GM18951 (cell line): Measurements from ENCODE around the gene PSMD14.
"Not testable (repeated sequence)": the region's sequence is repeated elsewhere in the genome, so short reads cannot be mapped to it uniquely, and the experiment has no call there.

Experiments used
- POLR2A ChIP-seq: IDR thresholded peaks from 4 replicates; pipeline ENCODE4 v1.6.1; 2011; ENCODE audit warnings: mild to moderate bottlenecking; ENCODE audit not compliant: insufficient read length, insufficient read depth; ENCODE audit errors: extremely low read depth
- in situ Hi-C: fragments of 300-500 bp; cut with MboI; formaldehyde crosslinking; loops from one replicate; pipeline ENCODE4 v1.12.0; 2022; ENCODE audit warnings: low sequenced_read_pairs, mixed read lengths, inconsistent platforms; ENCODE audit not compliant: unreplicated experiment

PSMD14 gene

GRCh38 chr2:161308178-161308955 is at the start of gene PSMD14:
Gene PSMD14, plus strand, starts transcription at chr2:161308425. Its CDS starts 10,401 bp downstream, at chr2:161318826.
- in situ Hi-C loops: no loop called here
- TF ChIP-seq POLR2A: peak; percentile 97

- no peak for TF ChIP-seq POLR2A
- in situ Hi-C loops: no loop called here
Measured at GRCh38 chr2:161265874-161266273, 42.4 kb upstream of the PSMD14 start.

- in situ Hi-C loops: no loop called here
- TF ChIP-seq POLR2A: no peak
Measured at GRCh38 chr2:161269111-161269510, 39.1 kb upstream of the PSMD14 start.

- in situ Hi-C loops: no loop called here
- TF ChIP-seq POLR2A: no peak
Measured at GRCh38 chr2:161273038-161273760, 35.0 kb upstream of the PSMD14 start.

GRCh38 chr2:161278564-161279229 is 29.5 kb upstream of the PSMD14 start:
- in situ Hi-C loops: not testable (repeated sequence)

- in situ Hi-C loops: not testable (repeated sequence)
Measured at GRCh38 chr2:161279230-161279815, 28.9 kb upstream of the PSMD14 start.

- in situ Hi-C loops: not testable (repeated sequence)
Measured at GRCh38 chr2:161280906-161281323, 27.3 kb upstream of the PSMD14 start.

- in situ Hi-C loops: not testable (repeated sequence)
Measured at GRCh38 chr2:161281615-161282310, 26.5 kb upstream of the PSMD14 start.

- in situ Hi-C loops: not testable (repeated sequence)
Measured at GRCh38 chr2:161282311-161282644, 25.9 kb upstream of the PSMD14 start.

- TF ChIP-seq POLR2A: no peak
- in situ Hi-C loops: no loop called here
Measured at GRCh38 chr2:161283926-161284325, 24.3 kb upstream of the PSMD14 start.

GRCh38 chr2:161303535-161304050 is 4.6 kb upstream of the PSMD14 start:
- TF ChIP-seq POLR2A: no peak
- in situ Hi-C loops: no loop called here

GRCh38 chr2:161306919-161307318 is 1.3 kb upstream of the PSMD14 start:
- TF ChIP-seq POLR2A: no peak
- in situ Hi-C loops: no loop called here

GRCh38 chr2:161307676-161308075 is 549 bp upstream of the PSMD14 start:
- no peak for TF ChIP-seq POLR2A
- in situ Hi-C loops: no loop called here

GRCh38 chr2:161312996-161313395 is 4.8 kb downstream of the PSMD14 start:
- in situ Hi-C loops: no loop called here

More at GRCh38 chr2:161312996-161313395, 4.8 kb downstream of the PSMD14 start:
- TF ChIP-seq POLR2A: no peak
